Kidney epithelial cell (primary cell): Measurements from ENCODE around the gene DLG1. TPM values are rescaled to one million over a fixed set of nuclear protein-coding genes. Genes with fewer than 3 reads are reported as not detected.

Experiments used
- DNase-seq: peaks from one replicate; pipeline ENCODE4 v3.0.0-alpha.2; 2010; ENCODE audit warnings: low read depth
- H3K27me3 ChIP-seq: 2 replicates; pipeline ENCODE4 v1.6.0; 2011; ENCODE audit warnings: low read length; ENCODE audit not compliant: control insufficient read depth, insufficient read depth
- H3K36me3 ChIP-seq: 2 replicates; pipeline ENCODE4 v1.5.1; 2011; ENCODE audit warnings: low read length; ENCODE audit not compliant: control insufficient read depth, insufficient read depth
- H3K4me3 ChIP-seq: 2 replicates; pipeline ENCODE4 v1.5.1; 2011; ENCODE audit warnings: low read depth, mild to moderate bottlenecking, control low read depth, low read length
- total RNA-seq: library from RNA; depleted of rRNA; stranded (reverse); fragments of >200 nt; gene quantifications from 2 replicates; pipeline ENCODE4 v1.2.3, GENCODE V29; 2015
- TF ChIP-seq, protein P1 (sequence below): IDR thresholded peaks from 2 replicates; pipeline ENCODE4 v1.5.1; 2011; ENCODE audit warnings: mild to moderate bottlenecking, moderate library complexity, low read length, control low read depth, inconsistent platforms; ENCODE audit not compliant: insufficient read depth, poor library complexity, severe bottlenecking

Gene DLG1
- total RNA-seq, 1 donor from 2014 or later, result 127 TPM

DNA sequence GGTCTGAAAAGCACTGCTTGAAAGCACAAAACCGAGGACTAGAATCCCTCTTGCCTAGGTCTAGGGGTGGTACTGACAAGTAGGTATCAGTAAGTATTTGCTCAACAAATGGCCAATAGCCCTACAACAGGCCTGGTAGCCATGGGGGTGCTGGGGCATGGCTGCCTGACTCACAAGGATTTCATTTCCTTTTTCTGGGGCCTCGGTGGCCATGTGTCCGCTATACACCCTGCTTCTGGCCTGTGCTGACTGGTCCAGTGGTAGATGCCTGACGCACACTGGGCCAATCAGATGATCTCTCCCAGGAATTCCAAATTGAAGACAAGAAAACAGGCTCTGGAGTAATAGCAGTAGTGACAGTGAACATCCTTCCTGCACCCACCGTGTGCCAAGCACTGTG, 298.2 kb downstream of the DLG1 start:
- H3K4me3 ChIP-seq, result no peak overlapping the region
- no peaks in the 10 kb centered on the region for H3K27me3 ChIP-seq
- no peak for DNase-seq
- H3K36me3 ChIP-seq, result no peaks in the 10 kb centered on the region
- TF ChIP-seq, protein P1, sequence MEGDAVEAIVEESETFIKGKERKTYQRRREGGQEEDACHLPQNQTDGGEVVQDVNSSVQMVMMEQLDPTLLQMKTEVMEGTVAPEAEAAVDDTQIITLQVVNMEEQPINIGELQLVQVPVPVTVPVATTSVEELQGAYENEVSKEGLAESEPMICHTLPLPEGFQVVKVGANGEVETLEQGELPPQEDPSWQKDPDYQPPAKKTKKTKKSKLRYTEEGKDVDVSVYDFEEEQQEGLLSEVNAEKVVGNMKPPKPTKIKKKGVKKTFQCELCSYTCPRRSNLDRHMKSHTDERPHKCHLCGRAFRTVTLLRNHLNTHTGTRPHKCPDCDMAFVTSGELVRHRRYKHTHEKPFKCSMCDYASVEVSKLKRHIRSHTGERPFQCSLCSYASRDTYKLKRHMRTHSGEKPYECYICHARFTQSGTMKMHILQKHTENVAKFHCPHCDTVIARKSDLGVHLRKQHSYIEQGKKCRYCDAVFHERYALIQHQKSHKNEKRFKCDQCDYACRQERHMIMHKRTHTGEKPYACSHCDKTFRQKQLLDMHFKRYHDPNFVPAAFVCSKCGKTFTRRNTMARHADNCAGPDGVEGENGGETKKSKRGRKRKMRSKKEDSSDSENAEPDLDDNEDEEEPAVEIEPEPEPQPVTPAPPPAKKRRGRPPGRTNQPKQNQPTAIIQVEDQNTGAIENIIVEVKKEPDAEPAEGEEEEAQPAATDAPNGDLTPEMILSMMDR, result no peak

DNA sequence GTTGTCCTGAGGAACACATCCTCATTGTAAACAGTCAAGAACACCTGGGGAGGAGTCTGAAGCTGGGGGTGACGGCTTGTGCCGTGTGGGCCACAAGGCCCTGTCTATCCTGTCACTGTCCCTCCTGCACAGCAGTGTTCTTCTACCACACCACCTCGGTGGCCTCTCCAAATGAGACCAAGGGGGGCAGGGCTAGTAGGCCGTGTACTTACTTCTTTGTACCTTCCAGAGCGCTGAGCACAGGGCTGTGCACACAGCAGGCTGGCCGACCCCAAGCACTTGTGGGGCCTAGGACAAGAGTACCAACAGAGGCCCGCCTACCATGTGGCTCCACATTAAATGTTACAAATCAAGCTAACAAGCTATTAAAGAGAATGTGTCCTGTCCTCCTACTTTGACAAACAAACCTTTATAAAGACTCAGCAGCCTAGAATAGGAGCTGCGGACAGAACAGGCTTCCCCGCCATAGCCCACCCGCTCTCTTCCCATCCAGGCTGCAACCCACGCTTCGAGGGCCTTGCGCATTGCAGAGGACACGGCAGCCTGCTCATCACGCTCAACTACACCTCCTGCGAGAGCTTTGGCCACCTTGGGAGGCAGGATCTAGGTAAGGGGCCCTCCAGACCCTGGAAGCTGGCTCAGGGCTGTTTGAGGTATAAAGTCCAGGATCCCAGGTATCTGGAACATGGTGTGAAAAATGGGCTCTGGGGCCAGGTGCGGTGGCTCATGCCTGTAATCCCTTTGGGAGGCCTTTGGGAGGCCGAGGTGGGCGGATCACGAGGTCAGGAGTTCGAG, 299.2 kb downstream of the DLG1 start:
- no peaks in the 10 kb centered on the region for H3K27me3 ChIP-seq
- TF ChIP-seq, protein P1, result no peak
- DNase-seq, result no peak
- no peaks in the 10 kb centered on the region for H3K36me3 ChIP-seq
- no peak overlapping the region for H3K4me3 ChIP-seq

DNA sequence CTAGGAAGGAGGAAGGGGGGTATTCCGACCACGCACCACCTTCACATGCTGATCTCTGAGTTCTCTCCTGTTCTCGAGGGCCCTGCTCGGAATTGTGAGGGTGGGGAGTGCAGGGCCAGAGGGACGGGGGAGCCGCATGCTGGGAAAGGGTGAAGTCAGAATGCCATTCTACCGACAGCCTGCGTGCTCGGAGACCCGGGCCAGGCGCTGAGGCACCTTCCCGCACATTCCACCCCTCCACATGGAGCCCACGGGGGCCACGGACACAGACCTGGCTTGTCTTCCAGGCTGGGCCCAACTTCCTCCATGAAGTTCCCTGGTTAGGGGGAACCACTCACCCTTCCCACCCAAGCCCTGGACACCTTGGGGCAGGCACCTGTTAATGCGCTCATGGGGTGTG, 301.1 kb downstream of the DLG1 start:
- TF ChIP-seq, protein P1, result no peak
- Histone ChIP-seq H3K36me3 (no peaks in the 10 kb centered on the region), H3K4me3 (no peak overlapping the region), H3K27me3 (no peaks in the 10 kb centered on the region)
- DNase-seq, result no peak

DNA sequence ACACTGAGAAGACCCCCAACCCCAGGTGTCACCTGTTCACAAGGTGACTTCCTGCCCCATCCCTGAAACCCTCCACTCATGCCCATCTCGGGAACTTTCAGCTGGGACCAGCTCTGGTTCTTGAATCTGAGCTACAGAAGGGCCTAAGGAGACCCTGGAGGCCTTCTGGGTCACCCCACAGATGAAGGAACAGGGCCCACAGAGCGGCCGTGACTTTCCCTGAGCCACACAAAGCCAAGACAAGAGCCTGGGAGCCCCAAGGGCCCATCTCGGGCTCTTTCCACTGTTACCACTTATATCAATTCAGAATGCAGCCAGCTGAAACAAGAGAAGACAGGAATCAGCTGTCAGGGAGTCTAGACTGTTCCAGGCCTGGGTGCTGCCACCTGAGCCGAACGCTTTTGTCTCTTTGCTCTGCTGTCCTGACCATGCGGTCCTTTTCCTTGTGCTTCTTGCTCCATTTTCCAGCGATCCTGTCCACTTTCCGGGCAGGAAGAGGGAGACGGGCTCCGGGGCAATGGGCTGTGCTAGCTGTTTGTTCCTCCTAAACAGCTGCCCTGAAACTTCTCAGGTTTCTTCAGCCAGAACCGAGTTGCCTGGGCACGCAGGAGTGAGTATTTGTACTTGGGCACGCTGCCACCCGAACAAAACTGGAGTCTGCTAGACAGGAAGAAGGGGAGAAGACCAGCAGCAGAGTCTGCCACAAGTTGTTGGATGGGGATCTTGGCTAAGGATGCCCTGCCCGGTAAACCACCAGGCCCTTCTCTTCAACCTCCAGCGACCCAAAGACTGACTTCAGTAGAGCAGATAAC, 301.8 kb downstream of the DLG1 start:
- Histone ChIP-seq H3K4me3 (no peak overlapping the region), H3K27me3 (peaks cover 2% of the 10 kb centered on the region), H3K36me3 (no peaks in the 10 kb centered on the region)
- TF ChIP-seq, protein P1, result no peak
- no peak for DNase-seq

DNA sequence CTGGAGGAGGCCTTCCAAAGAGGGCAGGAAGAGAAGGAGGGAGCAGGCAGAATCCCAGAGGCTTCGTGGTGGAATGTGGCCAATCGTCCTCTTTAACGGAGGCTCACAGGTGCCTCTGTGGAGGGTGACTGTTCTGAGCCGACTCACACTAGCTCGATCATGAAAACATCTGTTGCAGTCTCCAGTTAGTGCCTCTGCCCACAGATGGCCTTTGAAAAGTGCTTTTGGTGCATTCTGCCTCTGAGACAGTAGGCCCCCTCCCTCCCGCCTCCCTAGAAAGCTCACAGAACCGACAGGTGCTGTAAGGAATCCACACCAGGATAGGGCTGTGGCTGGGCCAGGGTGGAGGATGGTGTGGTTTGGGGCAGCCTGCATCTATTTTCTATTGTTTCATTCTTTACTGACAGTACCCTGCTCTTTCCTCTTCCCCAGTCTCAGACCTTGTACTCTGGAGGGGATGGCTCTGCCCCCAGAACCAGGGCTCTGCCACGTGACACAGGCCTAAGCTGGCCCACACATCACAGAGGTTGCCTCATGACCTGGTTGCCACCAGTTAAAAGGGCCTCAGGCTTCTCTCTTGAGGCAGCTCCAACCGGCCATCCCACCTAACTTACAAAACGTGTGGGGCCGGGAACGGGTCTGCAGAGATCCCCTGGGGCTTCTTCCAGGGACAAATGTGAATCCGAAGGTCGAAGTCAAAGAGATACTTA, 302.6 kb downstream of the DLG1 start:
- TF ChIP-seq, protein P1, result no peak
- no peak for DNase-seq
- H3K36me3 ChIP-seq, result no peaks in the 10 kb centered on the region
- H3K27me3 ChIP-seq, result peaks cover 2% of the 10 kb centered on the region
- no peak overlapping the region for H3K4me3 ChIP-seq
